ENCODE measurements around the gene BSG.

GRCh38 chr19:536031-536880 lies 36.1 kb upstream of the BSG start:
- TF ChIP-seq CTCF (IDR thresholded peaks at IDR 0.05 in 8 of 11, conservative IDR thresholded peaks at IDR 0.05 in 3 of 11) (no peak), POLR2AphosphoS5 (IDR thresholded peaks at IDR 0.05) (no peak), POLR2A (IDR thresholded peaks at IDR 0.05) (no peak)
